NCI-H1105 treated with DMSO at 0.1 percent for 48 hours (cell line): ENCODE measurements around the gene FMO2.

Source experiments
- DNase-seq: peaks from one replicate; lab custom pipeline; 2025; lab: John Stamatoyannopoulos, UW

The FMO2 gene

DNA sequence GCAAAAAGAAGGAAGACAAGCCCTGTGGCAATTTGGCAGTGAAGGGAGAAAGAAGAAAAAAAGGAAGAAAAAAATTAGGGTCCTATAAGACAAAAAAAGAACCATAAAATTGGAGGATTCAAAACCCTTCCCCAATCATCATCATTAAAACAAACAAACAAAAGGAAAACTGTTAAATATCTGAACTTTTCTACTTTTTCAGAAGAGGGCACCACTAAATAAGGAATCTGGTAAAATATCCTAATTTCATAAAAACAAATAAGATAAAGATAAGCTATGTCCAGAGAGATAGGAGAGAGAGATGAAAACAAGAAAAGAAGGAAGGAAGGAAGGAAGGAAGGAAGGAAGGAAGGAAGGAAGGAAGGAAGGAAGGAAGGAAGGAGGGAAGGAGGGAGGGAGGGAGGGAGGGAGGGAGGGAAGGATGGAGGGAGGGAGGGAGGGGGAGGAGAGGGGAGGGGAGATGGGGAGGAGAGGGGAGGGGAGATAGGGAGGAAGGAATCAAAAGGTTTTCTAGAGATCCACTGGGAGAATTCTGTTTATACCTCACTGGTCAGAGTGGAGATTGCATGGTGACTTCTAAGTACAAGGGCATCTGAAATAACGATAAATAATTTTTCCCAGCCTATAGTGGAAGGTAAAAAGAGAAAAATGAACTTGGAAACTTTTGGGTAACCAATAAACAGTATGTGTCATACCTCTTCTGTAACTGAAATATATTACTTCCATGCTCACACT, 10.4 kb upstream of the FMO2 start:
- DNase-seq = no peak

- no peak for DNase-seq
Observed at GRCh38 chr1:171177261-171177660, 7.8 kb upstream of the FMO2 start.

DNA sequence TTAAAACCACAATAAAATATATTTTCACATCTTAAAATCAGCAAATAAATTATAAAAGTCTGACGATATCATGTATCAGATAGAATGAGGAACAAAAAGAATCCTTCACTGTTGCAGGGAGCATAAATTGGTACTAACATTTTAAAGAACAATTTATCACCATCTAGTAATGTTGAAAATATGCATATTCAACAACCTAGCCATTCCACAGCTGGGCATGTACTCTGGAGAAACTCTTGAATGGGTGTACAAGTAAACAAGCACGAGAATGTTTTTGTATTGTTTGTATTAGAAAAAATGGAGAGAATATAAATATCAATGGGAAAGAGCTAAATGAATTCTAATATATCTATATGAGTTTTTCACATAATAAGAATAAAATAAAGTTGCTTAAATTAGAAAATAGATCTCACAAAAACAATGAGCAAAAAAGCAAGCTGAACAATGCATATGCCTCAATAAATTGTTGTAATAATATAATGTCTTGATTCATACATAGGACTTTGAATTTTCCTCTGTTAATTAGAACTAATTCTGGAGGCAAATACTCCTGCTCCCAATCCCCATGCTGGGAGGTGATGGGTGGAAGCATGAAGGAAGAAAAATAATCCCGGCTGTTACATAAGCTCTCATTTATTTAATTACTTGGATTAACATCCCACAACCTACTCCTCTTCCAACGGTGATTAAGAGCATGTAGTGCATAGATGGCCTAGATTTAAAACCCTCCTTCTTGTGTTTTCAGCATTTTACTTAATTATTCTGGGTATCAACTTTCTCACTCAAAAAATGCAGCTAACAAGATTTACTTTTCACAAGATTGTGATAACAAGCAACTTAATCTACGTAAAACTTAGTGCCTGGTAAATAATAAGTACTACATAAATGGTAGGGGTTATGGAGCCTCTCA, 5.5 kb upstream of the FMO2 start:
- no peak for DNase-seq

DNA sequence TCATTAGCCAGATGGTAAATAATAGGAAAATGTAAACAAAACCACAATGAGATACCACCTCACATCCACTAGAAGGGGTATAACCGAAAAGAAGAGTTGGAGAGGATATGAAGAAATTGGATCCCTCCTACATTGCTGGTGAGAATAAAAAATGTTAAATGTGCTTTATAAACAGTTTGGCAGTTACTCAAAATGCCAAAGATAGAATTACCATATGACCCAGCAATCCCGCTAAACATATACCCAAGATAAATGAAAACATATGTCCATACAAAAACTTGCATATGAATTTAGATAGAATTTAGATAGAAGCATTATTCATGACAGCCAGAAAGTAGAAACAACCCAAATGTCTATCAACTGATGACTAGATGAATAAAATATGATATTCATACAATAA, 4.4 kb upstream of the FMO2 start:
- no peak for DNase-seq

GRCh38 chr1:171188388-171189266, 3.5 kb downstream of the FMO2 start:
- DNase-seq = peak; percentile 74

DNA sequence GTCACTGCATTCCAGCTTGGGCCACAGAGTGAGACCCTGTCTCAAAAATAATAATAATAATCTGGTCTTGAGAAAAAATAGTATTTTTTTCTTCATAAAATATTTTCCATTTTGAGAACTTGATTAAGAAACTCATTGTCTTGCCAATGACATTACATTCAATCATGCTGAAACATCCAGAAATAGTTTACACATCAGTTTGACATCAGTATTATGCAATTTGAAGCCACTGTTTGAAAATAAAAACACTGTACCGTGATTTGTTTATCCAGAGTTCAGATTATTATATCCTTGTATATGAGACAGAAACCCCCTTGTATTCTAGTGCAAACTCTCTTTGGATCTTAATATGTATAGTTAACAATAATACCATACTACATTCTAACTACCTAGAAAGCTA, 6.9 kb downstream of the FMO2 start:
- no peak for DNase-seq

- DNase-seq = no peak
Observed at GRCh38 chr1:171195767-171196166, 10.7 kb downstream of the FMO2 start.

DNA sequence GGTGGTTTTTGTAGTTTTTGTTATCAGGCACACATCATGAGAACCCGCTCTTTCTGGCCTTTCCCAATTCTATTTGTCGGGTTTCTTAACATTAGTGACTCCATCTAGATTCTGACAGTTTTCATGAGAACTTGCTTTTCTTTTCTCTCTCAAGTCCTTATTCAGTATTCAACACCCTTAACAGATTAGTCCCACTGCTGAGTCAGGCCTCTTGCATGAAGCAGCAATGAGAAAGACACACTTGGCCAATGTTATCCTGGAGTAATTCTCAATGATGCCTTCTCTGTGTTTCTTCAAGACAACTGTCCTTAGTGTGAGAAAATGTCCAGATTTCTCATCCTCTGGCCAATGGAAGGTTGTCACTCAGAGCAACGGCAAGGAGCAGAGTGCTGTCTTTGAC, 11.3 kb downstream of the FMO2 start:
- no peak for DNase-seq

DNA sequence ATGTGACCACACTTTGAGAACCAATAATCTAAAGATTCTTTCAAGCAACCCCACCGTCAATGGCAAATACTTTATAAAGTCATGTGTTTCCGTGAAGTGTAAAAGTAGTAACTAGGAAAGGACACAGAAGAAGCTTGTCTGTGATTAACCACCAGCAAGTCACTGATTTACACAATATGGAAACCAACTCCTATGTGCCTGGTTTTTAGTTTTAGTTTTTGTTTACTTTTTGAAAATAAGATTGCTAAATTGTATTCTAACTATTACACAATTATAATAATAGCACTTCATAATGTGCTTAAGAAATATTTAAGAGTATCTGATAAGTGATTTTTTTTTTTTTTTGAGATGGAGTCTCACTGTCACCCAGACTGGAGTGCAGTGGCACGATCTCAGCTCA, 13.0 kb downstream of the FMO2 start:
- DNase-seq = no peak

DNA sequence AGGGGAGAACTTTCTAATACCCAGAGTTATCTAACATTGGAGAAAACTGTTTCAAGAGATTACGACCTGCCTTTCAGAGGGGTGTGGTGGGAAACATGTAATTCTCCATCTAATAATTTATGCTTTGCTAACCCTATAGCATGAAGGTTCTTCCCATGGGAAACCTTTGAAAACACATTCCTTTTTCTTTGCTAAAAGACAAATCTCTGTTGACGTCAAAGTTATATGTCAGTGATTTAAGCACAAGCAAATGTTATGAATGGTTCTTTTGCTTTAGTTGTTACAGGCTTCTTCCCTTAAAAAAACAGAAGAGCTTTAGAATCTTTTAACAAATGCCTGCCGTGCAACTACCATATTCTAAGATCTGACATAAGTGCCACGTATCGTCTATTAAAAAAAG, 19.2 kb downstream of the FMO2 start:
- DNase-seq = no peak

DNA sequence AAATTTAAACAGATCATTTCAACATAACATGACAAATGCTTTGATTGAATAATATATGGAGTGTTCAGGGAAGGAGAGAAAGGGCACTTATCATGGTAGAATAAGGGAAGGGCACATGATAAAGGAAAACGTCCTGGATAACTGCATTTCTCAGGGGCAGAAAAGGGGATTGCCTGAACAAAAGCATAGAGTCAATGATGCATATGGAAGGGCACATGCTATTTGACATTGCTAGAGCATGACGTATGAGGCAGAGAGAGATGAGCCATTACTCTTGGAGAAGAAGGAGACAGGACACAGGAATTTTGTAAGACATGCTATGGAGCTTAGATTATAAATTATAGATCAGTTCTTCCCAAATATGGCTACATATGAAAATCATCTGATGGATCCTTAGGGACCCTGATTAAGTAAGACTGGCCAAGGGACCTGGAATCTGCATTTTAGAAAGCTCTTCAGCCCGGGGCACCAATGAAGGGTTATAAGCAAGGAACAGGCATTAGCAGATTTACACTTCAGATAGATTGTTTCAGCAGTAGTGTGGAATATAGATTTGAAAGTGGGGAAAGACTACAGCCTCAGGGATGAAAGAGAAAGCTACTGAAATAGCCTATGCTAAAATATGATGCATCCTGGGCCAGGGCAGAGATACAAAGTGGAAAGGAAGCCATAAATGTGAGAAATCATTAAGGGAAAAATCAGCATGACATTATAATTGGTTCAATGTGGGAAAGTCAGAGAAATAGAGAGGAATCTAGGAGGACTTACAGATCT, 21.3 kb downstream of the FMO2 start:
- DNase-seq = no peak

- DNase-seq = no peak
Observed at GRCh38 chr1:171206978-171207355, 21.9 kb downstream of the FMO2 start.

- no peak for DNase-seq
Observed at GRCh38 chr1:171207377-171207776, 22.3 kb downstream of the FMO2 start.

- no peak for DNase-seq
Observed at GRCh38 chr1:171210355-171210754, 25.3 kb downstream of the FMO2 start.

GRCh38 chr1:171212607-171213351, 27.7 kb downstream of the FMO2 start:
- DNase-seq = no peak

GRCh38 chr1:171213559-171214454, 28.7 kb downstream of the FMO2 start:
- no peak for DNase-seq

- no peak for DNase-seq
Observed at GRCh38 chr1:171217658-171218443, 32.8 kb downstream of the FMO2 start.

DNA sequence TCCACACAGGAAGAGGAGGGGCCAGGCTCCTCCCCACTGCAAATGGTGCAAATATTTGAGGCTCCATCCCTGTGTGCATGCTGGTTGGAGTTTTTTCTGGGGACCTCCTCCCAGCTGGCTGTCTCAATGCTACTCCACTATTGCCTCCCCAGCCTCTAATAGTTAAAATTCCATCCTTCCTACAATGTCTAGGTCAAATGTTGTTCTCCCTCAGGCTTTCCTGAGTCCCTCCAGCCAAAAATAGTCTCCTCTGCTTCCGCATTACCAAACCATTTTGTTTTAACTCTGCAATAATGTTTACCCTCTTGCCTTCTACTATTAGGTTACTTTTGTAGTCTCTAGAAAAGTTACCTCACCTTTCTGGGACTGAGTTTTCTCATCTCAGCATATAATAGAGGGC, 33.6 kb downstream of the FMO2 start:
- no peak for DNase-seq
